ENCODE measurements around the gene MRTFA. TPM values are rescaled to one million over a fixed set of nuclear protein-coding genes. Genes with fewer than 3 reads are reported as not detected.

MRTFA gene
- total RNA-seq, 4 donors from 2014 or later: 81.4 to 210 (median 122) TPM

DNA sequence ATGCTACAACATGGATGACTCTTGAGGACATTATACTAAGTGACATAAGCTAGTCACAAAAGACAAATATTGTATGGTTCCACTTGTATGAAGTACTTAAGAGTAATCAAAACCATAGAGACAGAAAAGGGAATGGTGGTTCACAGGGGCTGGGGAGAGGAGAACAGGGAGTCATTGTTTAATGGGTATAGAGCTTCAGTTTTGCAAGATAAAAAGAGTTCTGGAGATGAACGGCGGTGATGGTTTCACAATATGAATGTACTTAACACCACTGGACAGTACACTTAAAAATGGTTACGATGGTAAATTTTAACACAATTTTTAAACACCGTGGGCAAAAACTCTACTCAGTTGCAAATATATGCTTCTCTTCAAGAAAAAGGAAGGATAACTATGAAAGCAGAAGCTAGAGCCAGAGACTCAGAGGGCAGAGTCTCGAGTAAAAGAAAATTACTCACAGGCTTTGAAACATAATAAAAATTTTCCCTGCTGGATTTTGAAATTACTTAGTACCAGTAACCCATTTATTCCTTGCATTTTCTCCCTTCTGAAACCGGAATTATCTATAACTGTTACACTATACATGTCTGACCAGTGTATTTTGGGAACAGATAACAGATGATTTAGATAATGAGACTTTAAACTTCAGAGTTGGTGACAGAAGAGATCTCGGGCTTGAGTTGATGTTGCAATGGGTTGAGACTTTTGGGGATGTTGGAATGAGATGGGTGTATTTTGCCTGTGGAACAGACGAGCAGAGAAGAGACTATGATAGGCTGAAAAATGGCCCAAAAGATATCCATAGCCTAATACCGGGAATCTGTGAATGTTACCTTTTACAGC lies 15.0 kb downstream of the MRTFA start:
- Histone ChIP-seq H3K4me3 (replicated peaks in 1 of 3) (no peak overlapping the region), H3K4me1 (peaks cover 0 to 21% of the 10 kb centered on the region in 2 donors), H3K27me3 (no peaks in the 10 kb centered on the region), H3K9me3 (no peaks in the 10 kb centered on the region), H3K36me3 (no peaks in the 10 kb centered on the region), H3K27ac (no peak overlapping the region)
- intact Hi-C loops (cut with DNase I): no loop called here
- TF ChIP-seq POLR2A (IDR thresholded peaks at IDR 0.05): no peak
- TF ChIP-seq, protein P1, sequence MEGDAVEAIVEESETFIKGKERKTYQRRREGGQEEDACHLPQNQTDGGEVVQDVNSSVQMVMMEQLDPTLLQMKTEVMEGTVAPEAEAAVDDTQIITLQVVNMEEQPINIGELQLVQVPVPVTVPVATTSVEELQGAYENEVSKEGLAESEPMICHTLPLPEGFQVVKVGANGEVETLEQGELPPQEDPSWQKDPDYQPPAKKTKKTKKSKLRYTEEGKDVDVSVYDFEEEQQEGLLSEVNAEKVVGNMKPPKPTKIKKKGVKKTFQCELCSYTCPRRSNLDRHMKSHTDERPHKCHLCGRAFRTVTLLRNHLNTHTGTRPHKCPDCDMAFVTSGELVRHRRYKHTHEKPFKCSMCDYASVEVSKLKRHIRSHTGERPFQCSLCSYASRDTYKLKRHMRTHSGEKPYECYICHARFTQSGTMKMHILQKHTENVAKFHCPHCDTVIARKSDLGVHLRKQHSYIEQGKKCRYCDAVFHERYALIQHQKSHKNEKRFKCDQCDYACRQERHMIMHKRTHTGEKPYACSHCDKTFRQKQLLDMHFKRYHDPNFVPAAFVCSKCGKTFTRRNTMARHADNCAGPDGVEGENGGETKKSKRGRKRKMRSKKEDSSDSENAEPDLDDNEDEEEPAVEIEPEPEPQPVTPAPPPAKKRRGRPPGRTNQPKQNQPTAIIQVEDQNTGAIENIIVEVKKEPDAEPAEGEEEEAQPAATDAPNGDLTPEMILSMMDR (IDR thresholded peaks at IDR 0.05): no peak
- WGBS, 2 donors: 92 to 94% methylated on average over 9 of the region's 9 CpGs
- DNase-seq: no peak

DNA sequence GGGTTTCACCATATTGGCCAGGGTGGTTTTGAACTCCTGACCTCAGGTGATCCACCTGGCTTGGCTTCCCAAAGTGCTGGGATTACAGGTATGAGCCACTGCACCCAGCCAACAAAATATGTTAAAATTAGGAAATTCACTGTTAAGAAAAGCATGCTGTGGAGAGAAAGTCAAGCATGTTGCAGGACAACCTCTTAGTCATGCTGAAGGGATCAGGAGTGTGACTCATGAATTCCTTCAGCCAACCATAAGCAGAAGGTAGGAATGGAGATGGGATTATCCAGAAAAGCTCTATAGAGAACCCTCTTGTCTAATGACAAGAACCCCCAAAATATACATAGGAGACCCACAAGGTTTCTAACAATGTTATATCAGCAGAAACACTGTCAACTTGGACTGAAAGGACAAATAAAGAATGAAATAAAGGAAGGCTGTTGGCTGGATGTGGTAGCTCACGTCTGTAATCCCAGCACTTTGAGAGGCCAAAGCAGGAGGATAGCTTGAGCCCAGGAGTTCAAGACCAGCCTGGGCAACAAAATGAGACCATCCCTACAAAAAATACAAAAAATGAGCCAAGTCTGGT lies 16.0 kb downstream of the MRTFA start:
- H3K9me3 ChIP-seq: no peaks in the 10 kb centered on the region
- 75 to 93% methylated on average over 1 of the region's 1 CpG for WGBS, 2 donors
- no peak overlapping the region for H3K27ac ChIP-seq
- intact Hi-C loops (cut with DNase I): no loop called here
- H3K4me1 ChIP-seq: peaks cover 0 to 14% of the 10 kb centered on the region in 2 donors
- H3K27me3 ChIP-seq: no peaks in the 10 kb centered on the region
- H3K4me3 ChIP-seq (replicated peaks in 1 of 3): no peak overlapping the region
- TF ChIP-seq, protein P1 (IDR thresholded peaks at IDR 0.05): no peak
- TF ChIP-seq POLR2A (IDR thresholded peaks at IDR 0.05): no peak
- no peak for DNase-seq
- H3K36me3 ChIP-seq: no peaks in the 10 kb centered on the region

DNA sequence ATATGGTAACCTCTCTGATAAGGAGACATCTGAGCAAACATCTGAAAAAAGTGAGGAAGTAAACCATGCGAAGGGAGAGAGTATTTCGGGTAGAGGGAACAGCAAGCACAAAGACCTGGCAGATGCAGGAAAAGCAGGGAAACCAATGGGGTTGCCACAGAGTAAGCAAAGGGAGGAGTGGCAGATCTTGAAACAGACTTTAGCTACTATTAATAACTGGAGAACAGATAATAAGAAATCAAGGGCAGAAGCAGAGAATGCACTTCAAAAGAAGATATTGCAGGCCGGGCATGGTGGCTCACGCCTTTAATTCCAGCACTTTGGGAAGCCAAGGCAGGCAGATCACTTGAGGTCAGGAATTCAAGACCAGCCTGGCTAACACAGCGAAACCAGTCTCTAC lies 18.1 kb downstream of the MRTFA start:
- Histone ChIP-seq H3K4me3 (replicated peaks in 1 of 3) (no peak overlapping the region), H3K4me1 (peaks cover 2 to 3% of the 10 kb centered on the region in 2 donors), H3K27me3 (no peaks in the 10 kb centered on the region), H3K36me3 (no peaks in the 10 kb centered on the region), H3K9me3 (no peaks in the 10 kb centered on the region), H3K27ac (no peak overlapping the region)
- WGBS, 2 donors: 96 to 98% methylated on average over 5 of the region's 5 CpGs
- TF ChIP-seq POLR2A (IDR thresholded peaks at IDR 0.05): no peak
- TF ChIP-seq, protein P1 (IDR thresholded peaks at IDR 0.05): no peak
- no peak for DNase-seq
- intact Hi-C loops (cut with DNase I): no loop called here

DNA sequence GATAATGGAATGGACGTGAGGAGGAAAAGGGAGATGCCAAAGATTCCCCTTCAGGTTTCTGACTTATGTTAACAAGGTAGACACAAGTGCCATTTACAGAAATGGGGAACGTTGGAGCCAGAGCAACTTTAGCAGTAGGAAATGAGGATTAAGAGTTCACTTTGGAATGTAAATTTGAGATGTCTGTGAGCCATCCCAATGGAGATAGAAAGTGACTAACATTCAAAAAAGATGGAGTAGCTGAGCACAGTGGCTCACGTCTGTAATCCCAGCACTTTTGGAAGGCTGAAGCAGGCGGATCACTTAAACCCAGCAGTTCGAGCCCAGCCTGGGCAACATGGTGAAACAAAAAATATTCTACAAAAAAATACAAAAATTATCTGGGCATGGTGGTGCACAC lies 19.9 kb downstream of the MRTFA start:
- no peaks in the 10 kb centered on the region for H3K36me3 ChIP-seq
- H3K4me3 ChIP-seq (replicated peaks in 1 of 3): no peak overlapping the region
- no peak overlapping the region for H3K27ac ChIP-seq
- 82 to 88% methylated on average over 5 of the region's 5 CpGs for WGBS, 2 donors
- intact Hi-C loops (cut with DNase I): no loop called here
- peaks cover 12 to 14% of the 10 kb centered on the region in 2 donors for H3K4me1 ChIP-seq
- H3K9me3 ChIP-seq: no peaks in the 10 kb centered on the region
- TF ChIP-seq, protein P1 (IDR thresholded peaks at IDR 0.05): no peak
- TF ChIP-seq POLR2A (IDR thresholded peaks at IDR 0.05): no peak
- H3K27me3 ChIP-seq: no peaks in the 10 kb centered on the region
- DNase-seq: no peak

DNA sequence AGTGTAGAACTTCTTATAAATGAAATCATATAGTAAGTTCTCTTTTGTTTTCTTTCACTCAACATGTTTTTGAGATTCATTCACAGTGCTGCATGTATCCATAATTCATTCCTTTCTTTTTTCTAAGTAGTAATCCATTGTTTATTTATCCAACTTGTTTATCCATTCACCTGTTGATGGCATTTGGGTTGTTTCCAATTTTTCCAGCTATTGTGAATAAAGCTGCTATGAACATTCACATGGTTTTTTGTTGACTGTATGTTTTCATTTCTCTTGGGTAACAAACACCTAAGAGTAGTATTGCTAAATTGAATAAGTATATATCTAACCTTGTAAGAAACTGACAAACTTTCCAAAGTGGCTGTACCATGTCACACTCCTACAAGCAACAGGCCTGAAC lies 23.5 kb downstream of the MRTFA start:
- intact Hi-C loops (cut with DNase I): no loop called here
- Histone ChIP-seq H3K4me1 (peaks cover 16 to 22% of the 10 kb centered on the region in 2 donors), H3K9me3 (no peaks in the 10 kb centered on the region), H3K36me3 (no peaks in the 10 kb centered on the region), H3K4me3 (replicated peaks in 1 of 3) (no peak overlapping the region), H3K27me3 (no peaks in the 10 kb centered on the region), H3K27ac (no peak overlapping the region)
- no peak for DNase-seq
- no peak for TF ChIP-seq POLR2A (IDR thresholded peaks at IDR 0.05)
- TF ChIP-seq, protein P1 (IDR thresholded peaks at IDR 0.05): no peak

Data from thyroid gland (tissue), 4 donors.